Ishikawa (cell line): ENCODE results near the gene LRRC32.

Source experiments
- CEBPB ChIP-seq: IDR thresholded peaks from 2 replicates; pipeline ENCODE4 v1.6.1; 2012
- CREB1 ChIP-seq: IDR thresholded peaks from 2 replicates; pipeline ENCODE4 v1.6.1; 2012; ENCODE audit warnings: low read depth
- EGR1 ChIP-seq: IDR thresholded peaks from 2 replicates; pipeline ENCODE4 v1.6.1; 2012
- EP300 ChIP-seq: IDR thresholded peaks from 2 replicates; pipeline ENCODE4 v1.6.1; 2012; ENCODE audit warnings: borderline replicate concordance
- FOXM1 ChIP-seq: IDR thresholded peaks from 2 replicates; pipeline ENCODE4 v1.6.1; 2012; ENCODE audit warnings: low read depth, borderline replicate concordance
- MAX ChIP-seq: IDR thresholded peaks from 2 replicates; pipeline ENCODE4 v1.6.1; 2012
- NFIC ChIP-seq: IDR thresholded peaks from 2 replicates; pipeline ENCODE4 v1.6.1; 2012
- RAD21 ChIP-seq: IDR thresholded peaks from 2 replicates; pipeline ENCODE4 v1.6.1; 2012; ENCODE audit warnings: low read depth
- TAF1 ChIP-seq: IDR thresholded peaks from 2 replicates; pipeline ENCODE4 v1.6.1; 2012; ENCODE audit warnings: low read depth, mild to moderate bottlenecking
- TCF12 ChIP-seq: IDR thresholded peaks from 2 replicates; pipeline ENCODE4 v1.6.1; 2012; ENCODE audit warnings: low read depth
- TEAD4 ChIP-seq: IDR thresholded peaks from 2 replicates; pipeline ENCODE4 v1.6.1; 2012
- USF1 ChIP-seq: IDR thresholded peaks from 2 replicates; pipeline ENCODE4 v1.6.1; 2012
- YY1 ChIP-seq: IDR thresholded peaks from 2 replicates; pipeline ENCODE4 v1.6.1; 2012; ENCODE audit warnings: low read depth
- ZBTB7A ChIP-seq: IDR thresholded peaks from 2 replicates; pipeline ENCODE4 v1.6.1; 2012; ENCODE audit warnings: low read depth
- TF ChIP-seq, protein P1 (sequence below): IDR thresholded peaks from 2 replicates; pipeline ENCODE4 v1.6.1; 2012; ENCODE audit warnings: low read depth, mild to moderate bottlenecking

Gene LRRC32

GRCh38 chr11:76638270-76639197 is 32.0 kb downstream of the LRRC32 start:
- TF ChIP-seq MAX, result no peak
- TF ChIP-seq, protein P1, sequence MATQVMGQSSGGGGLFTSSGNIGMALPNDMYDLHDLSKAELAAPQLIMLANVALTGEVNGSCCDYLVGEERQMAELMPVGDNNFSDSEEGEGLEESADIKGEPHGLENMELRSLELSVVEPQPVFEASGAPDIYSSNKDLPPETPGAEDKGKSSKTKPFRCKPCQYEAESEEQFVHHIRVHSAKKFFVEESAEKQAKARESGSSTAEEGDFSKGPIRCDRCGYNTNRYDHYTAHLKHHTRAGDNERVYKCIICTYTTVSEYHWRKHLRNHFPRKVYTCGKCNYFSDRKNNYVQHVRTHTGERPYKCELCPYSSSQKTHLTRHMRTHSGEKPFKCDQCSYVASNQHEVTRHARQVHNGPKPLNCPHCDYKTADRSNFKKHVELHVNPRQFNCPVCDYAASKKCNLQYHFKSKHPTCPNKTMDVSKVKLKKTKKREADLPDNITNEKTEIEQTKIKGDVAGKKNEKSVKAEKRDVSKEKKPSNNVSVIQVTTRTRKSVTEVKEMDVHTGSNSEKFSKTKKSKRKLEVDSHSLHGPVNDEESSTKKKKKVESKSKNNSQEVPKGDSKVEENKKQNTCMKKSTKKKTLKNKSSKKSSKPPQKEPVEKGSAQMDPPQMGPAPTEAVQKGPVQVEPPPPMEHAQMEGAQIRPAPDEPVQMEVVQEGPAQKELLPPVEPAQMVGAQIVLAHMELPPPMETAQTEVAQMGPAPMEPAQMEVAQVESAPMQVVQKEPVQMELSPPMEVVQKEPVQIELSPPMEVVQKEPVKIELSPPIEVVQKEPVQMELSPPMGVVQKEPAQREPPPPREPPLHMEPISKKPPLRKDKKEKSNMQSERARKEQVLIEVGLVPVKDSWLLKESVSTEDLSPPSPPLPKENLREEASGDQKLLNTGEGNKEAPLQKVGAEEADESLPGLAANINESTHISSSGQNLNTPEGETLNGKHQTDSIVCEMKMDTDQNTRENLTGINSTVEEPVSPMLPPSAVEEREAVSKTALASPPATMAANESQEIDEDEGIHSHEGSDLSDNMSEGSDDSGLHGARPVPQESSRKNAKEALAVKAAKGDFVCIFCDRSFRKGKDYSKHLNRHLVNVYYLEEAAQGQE, result no peak
- no peak for TF ChIP-seq EP300
- TF ChIP-seq NFIC, result no peak
- no peak for TF ChIP-seq CREB1
- TF ChIP-seq YY1, result no peak
- TF ChIP-seq USF1, result no peak
- TF ChIP-seq ZBTB7A, result no peak
- TF ChIP-seq TAF1, result no peak
- TF ChIP-seq CEBPB, result no peak
- TF ChIP-seq RAD21, result no peak
- TF ChIP-seq TEAD4, result no peak
- no peak for TF ChIP-seq TCF12
- TF ChIP-seq EGR1, result no peak
- no peak for TF ChIP-seq FOXM1

DNA sequence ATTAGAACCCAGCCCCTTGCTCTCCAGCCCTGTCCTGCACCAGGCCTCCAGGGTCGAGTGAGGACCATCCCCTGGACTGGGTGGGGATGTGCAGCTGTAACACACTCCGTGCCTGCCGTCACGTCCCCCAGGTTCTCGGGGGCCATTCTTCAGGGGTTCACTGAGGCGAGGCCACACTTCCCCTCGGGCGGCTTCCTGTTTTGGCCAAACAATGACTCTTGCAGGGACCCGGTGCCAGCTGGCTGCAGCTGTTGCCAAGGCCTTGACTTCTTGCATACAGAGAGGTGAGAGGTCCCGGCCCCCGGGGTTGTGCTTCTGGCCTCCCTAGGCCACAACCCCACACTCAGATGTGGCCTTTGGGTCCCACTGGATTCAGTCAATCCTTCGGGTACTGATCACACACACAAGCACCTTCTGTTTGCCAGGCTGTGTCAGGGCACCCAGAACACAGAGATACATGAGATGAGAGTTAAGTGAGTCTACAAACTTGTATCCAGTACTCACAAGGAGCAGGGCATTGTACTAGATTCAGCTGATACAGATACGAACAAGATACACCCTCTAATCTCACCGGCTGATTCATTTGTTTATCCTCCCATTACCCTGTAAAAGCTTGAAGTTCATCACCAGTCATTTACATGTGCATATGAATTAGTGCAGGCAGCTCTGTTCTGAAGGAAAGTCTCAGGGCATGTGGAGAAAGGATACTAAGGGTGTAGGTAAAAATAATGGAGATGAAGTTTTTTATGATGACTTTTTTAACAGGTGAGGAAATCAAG is 32.9 kb downstream of the LRRC32 start:
- TF ChIP-seq, protein P1, result no peak
- TF ChIP-seq NFIC (peak; percentile 82), CEBPB (no peak), TEAD4 (no peak), CREB1 (no peak), EP300 (peak; percentile 43; the same call in 1 of the 2 replicates), ZBTB7A (no peak), RAD21 (no peak), TAF1 (no peak), EGR1 (no peak), TCF12 (peak; percentile 61; the same call in 1 of the 2 replicates), FOXM1 (no peak)

- TF ChIP-seq TAF1 (no peak), CREB1 (no peak), MAX (no peak), ZBTB7A (no peak), USF1 (no peak), FOXM1 (no peak), TCF12 (no peak), EGR1 (no peak), RAD21 (no peak), TEAD4 (no peak)
Observed at GRCh38 chr11:76636826-76637460, 33.6 kb downstream of the LRRC32 start.

- TF ChIP-seq TCF12 (no peak), MAX (no peak)
Observed at GRCh38 chr11:76635991-76636738, 34.4 kb downstream of the LRRC32 start.

GRCh38 chr11:76634886-76635285 is 35.7 kb downstream of the LRRC32 start:
- TF ChIP-seq RAD21, result no peak
- TF ChIP-seq EGR1, result no peak
- no peak for TF ChIP-seq ZBTB7A
- TF ChIP-seq TCF12, result no peak
- TF ChIP-seq EP300, result no peak
- no peak for TF ChIP-seq CREB1
- no peak for TF ChIP-seq MAX
